Suppressor macrophage (primary cell): Measurements from ENCODE around the gene KCNMB3.
"Not testable (repeated sequence)": the region's sequence is repeated elsewhere in the genome, so short reads cannot be mapped to it uniquely, and the experiment has no call there.

Experiments
- DNase-seq, 4 experiments: peaks; one replicate each; pipeline ENCODE4 v3.0.0-alpha.2; 2020 to 2022
- total RNA-seq, 17 experiments: gene quantifications; one replicate each; lab custom pipeline; 2026; ENCODE audit warnings: mixed read lengths in 6 of 17, inconsistent platforms in 3 of 17; lab: John Stamatoyannopoulos, UW

Gene KCNMB3
- 0.17 to 3.5 (median 0.79) reads per million in 17 experiments for total RNA-seq

GRCh38 chr3:179250803-179251476 is at the start of gene KCNMB3:
TSS of gene KCNMB3 (minus strand) at chr3:179251114. CDS start at chr3:179250990, 124 bp downstream.
- no peak for DNase-seq

- no peak for DNase-seq
Measured at GRCh38 chr3:179299999-179300613, 49.2 kb upstream of the KCNMB3 start.

- no peak for DNase-seq
Measured at GRCh38 chr3:179299316-179299715, 48.4 kb upstream of the KCNMB3 start.

GRCh38 chr3:179297971-179298725 is 47.2 kb upstream of the KCNMB3 start:
- DNase-seq = no peak

GRCh38 chr3:179292450-179292849 is 41.5 kb upstream of the KCNMB3 start:
- DNase-seq = no peak

- DNase-seq = no peak
Measured at GRCh38 chr3:179289295-179289694, 38.4 kb upstream of the KCNMB3 start.

- DNase-seq = no peak
Measured at GRCh38 chr3:179288845-179289244, 37.9 kb upstream of the KCNMB3 start.

- no peak for DNase-seq
Measured at GRCh38 chr3:179286331-179286730, 35.4 kb upstream of the KCNMB3 start.

GRCh38 chr3:179281825-179282224 is 30.9 kb upstream of the KCNMB3 start:
- no peak for DNase-seq

- DNase-seq = no peak
Measured at GRCh38 chr3:179279837-179280236, 28.9 kb upstream of the KCNMB3 start.

GRCh38 chr3:179278932-179279693 is 28.2 kb upstream of the KCNMB3 start:
- DNase-seq = no peak

- no peak for DNase-seq
Measured at GRCh38 chr3:179278151-179278550, 27.2 kb upstream of the KCNMB3 start.

- DNase-seq = no peak
Measured at GRCh38 chr3:179276743-179277142, 25.8 kb upstream of the KCNMB3 start.

GRCh38 chr3:179276001-179276400 is 25.1 kb upstream of the KCNMB3 start:
- no peak for DNase-seq

- not testable (repeated sequence) for DNase-seq
Measured at GRCh38 chr3:179274434-179274833, 23.5 kb upstream of the KCNMB3 start.

- peak; percentile 11 to 30 (median 23) for DNase-seq
Measured at GRCh38 chr3:179272385-179272784, 21.5 kb upstream of the KCNMB3 start.

GRCh38 chr3:179269152-179269707 is 18.3 kb upstream of the KCNMB3 start:
- DNase-seq = no peak

GRCh38 chr3:179268400-179269051 is 17.6 kb upstream of the KCNMB3 start:
- DNase-seq = no peak

- DNase-seq = no peak
Measured at GRCh38 chr3:179266701-179267211, 15.8 kb upstream of the KCNMB3 start.

GRCh38 chr3:179265875-179266274 is 15.0 kb upstream of the KCNMB3 start:
- DNase-seq = no peak

GRCh38 chr3:179265092-179265491 is 14.2 kb upstream of the KCNMB3 start:
- no peak for DNase-seq

GRCh38 chr3:179264449-179264848 is 13.5 kb upstream of the KCNMB3 start:
- no peak for DNase-seq
